Upper lobe of left lung (tissue), 6 donors: ENCODE data around the gene REM2. TPM values are rescaled to one million over a fixed set of nuclear protein-coding genes. Genes with fewer than 3 reads are reported as not detected.
A peak's percentile ranks its signal among the peaks of the same experiment; 100 is the strongest.

Source experiments
- ATAC-seq, 2 donors: fragments of 200-7000 bp; cut with Tn5 transposase; one replicate each; pipeline ENCODE4 v1.9.1; 2022; ENCODE audit warnings: mild to moderate bottlenecking in 2 of 2, moderate library complexity in 2 of 2; ENCODE audit not compliant: low FRiP score in 2 of 2
- DNase-seq, 2 donors: peaks; one replicate each; pipeline ENCODE4 v3.0.0-alpha.2; 2019 to 2020
- H3K27ac ChIP-seq, 4 donors: fragments of 200-600 bp; sonication (generic); one replicate each; pipeline ENCODE4 v1.5.1; 2016 to 2019
- H3K27me3 ChIP-seq, 4 donors: fragments of 200-600 bp; sonication (generic); one replicate each; pipeline ENCODE4 v1.5.1; 2017 to 2019
- H3K36me3 ChIP-seq, 4 donors: fragments of 200-600 bp; sonication (generic); one replicate each; pipeline ENCODE4 v1.5.1; 2016 to 2019
- H3K4me1 ChIP-seq, 4 donors: fragments of 200-600 bp; sonication (generic); one replicate each; pipeline ENCODE4 v1.5.1; 2018 to 2019
- H3K4me3 ChIP-seq, 4 donors: fragments of 200-600 bp; sonication (generic); one replicate each; pipeline ENCODE4 v1.5.1; 2017 to 2019; ENCODE audit warnings: mild to moderate bottlenecking in 2 of 4, moderate library complexity in 1 of 4
- H3K9me3 ChIP-seq, 4 donors: fragments of 200-600 bp; sonication (generic); one replicate each; pipeline ENCODE4 v1.5.1; 2018 to 2019
- EP300 ChIP-seq, 4 donors: sonication (generic); formaldehyde crosslinking; IDR thresholded peaks; one replicate each; pipeline ENCODE4 v1.5.1; 2017; ENCODE audit warnings: antibody characterized with exemption in 4 of 4, control low read depth in 2 of 4
- POLR2A ChIP-seq, 4 donors: fragments of 450-650 bp; IDR thresholded peaks; one replicate each; pipeline ENCODE4 v1.5.1; 2016 to 2017; ENCODE audit warnings: antibody characterized with exemption in 4 of 4, mild to moderate bottlenecking in 2 of 4
- POLR2AphosphoS5 ChIP-seq, 2 donors: sonication (generic); formaldehyde crosslinking; IDR thresholded peaks; one replicate each; pipeline ENCODE4 v1.5.1; 2017; ENCODE audit warnings: antibody characterized with exemption in 2 of 2
- WGBS, 2 donors: methylation state at CpG; one replicate each; pipeline ENCODE4 v1.1.5; 2017 to 2018; 5-methylcytosine and 5-hydroxymethylcytosine counted together
- total RNA-seq, 6 donors: library from RNA; depleted of rRNA in 4 of 6; stranded (reverse); fragments of >200 nt in 4 of 6; gene quantifications; one replicate each; pipeline versions ENCODE4 v1.1.0 to v1.2.1, GENCODE V29; 2016 to 2021
- TF ChIP-seq, protein P1 (sequence below), 6 experiments: fragments of 450-650 bp in 4 of 6; fragments of 200-600 bp in 2 of 6; sonication (generic) in 2 of 6; IDR thresholded peaks; one replicate each; pipeline ENCODE4 v1.5.1; 2016 to 2019; ENCODE audit warnings: antibody characterized with exemption in 6 of 6
- donor health status: DM: no; HTN: no; CAD: no; lungs with moderate emphysema.
- donor health status: DM: no; HTN: yes; CAD: no; lungs with severe emphysema.

The REM2 gene
- total RNA-seq, 6 donors from 2014 or later = 1.0 to 6.3 (median 1.2) TPM

DNA sequence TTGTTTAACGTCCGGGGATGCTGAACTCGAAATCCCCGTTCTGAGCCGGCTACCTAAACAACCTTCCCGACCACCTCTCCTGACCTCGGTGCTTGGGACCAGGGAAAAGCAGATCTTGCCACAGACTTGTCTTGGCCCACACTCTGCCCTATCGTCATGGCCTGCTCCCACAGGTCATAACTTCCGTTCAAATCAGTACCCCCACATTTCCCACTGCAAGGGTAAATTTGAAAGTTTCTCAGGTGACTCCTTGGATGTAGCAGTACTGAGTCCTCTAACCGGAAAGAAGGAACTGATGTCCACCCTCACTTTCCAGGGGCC is 36.5 kb downstream of the REM2 start:
- H3K4me3 ChIP-seq = peak overlapping the region in 3 of 4 donors; percentile 63 to 70 (median 69)
- peaks cover 29 to 42% (median 33%) of the 10 kb centered on the region in 4 donors for H3K4me1 ChIP-seq
- DNase-seq = no peak
- WGBS, 2 donors = 9 to 18% methylated on average over 4 to 10 of the region's 10 CpGs
- H3K27ac ChIP-seq = peak overlapping the region; percentile 86 to 98 (median 96)
- no peaks in the 10 kb centered on the region for H3K27me3 ChIP-seq
- TF ChIP-seq POLR2A (IDR thresholded peaks at IDR 0.05) = peak in 1 of 4 donors; percentile 9
- no peak for TF ChIP-seq POLR2AphosphoS5 (IDR thresholded peaks at IDR 0.05)
- H3K9me3 ChIP-seq = no peaks in the 10 kb centered on the region
- ATAC-seq = peak; percentile 5 to 54
- peaks cover 13 to 49% (median 31%) of the 10 kb centered on the region in 4 donors for H3K36me3 ChIP-seq

DNA sequence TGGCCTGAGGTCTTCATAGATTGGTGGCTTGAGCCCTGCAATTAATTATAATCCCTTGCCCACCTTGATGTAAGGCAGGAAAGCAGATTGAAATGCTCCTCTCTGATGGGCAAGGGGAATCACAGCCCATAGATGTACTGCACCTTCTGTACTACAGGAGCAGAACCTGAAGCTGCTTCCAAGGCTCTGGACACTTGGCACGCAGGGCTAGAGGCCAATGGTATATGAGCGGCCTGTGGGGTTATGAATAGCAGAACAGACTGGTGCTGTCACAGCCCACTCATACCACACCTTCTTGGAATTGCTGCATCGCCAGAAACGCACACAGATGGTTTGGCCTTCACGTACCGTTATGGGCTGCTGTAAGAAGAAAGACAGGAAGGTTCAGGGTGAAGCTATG is 37.7 kb downstream of the REM2 start:
- TF ChIP-seq EP300 (IDR thresholded peaks at IDR 0.05) (no peak), POLR2AphosphoS5 (IDR thresholded peaks at IDR 0.05) (no peak), POLR2A (IDR thresholded peaks at IDR 0.05) (no peak)
- TF ChIP-seq, protein P1, sequence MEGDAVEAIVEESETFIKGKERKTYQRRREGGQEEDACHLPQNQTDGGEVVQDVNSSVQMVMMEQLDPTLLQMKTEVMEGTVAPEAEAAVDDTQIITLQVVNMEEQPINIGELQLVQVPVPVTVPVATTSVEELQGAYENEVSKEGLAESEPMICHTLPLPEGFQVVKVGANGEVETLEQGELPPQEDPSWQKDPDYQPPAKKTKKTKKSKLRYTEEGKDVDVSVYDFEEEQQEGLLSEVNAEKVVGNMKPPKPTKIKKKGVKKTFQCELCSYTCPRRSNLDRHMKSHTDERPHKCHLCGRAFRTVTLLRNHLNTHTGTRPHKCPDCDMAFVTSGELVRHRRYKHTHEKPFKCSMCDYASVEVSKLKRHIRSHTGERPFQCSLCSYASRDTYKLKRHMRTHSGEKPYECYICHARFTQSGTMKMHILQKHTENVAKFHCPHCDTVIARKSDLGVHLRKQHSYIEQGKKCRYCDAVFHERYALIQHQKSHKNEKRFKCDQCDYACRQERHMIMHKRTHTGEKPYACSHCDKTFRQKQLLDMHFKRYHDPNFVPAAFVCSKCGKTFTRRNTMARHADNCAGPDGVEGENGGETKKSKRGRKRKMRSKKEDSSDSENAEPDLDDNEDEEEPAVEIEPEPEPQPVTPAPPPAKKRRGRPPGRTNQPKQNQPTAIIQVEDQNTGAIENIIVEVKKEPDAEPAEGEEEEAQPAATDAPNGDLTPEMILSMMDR (IDR thresholded peaks at IDR 0.05) = no peak
- Histone ChIP-seq H3K36me3 (peaks cover 13 to 57% (median 37%) of the 10 kb centered on the region in 4 donors), H3K9me3 (no peaks in the 10 kb centered on the region), H3K4me3 (no peak overlapping the region), H3K27ac (no peak overlapping the region), H3K4me1 (peaks cover 24 to 30% (median 27%) of the 10 kb centered on the region in 4 donors), H3K27me3 (no peaks in the 10 kb centered on the region)
- no peak for DNase-seq
- 92 to 93% methylated on average over 6 of the region's 6 CpGs for whole genome bisulfite sequencing, 2 donors
- ATAC-seq = no peak

DNA sequence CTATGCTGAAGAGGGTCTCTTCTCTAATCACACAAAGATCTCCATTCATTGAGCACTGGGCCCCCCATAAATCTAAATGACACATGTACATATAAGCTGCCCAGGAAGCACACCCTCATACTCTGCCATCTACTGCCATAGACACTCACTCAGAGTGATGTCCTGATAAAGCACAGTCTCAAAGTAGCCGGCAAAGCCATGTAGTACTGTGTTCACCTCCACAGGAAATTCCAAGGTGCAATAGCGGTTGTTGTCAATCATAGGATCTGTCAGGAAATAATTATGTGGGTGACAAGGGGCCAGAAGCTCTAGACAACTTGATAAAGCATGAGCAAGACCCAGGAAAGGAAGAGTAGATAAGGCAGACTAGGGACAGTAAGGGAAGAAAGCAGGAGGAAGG is 39.3 kb downstream of the REM2 start:
- ATAC-seq (no peak), DNase-seq (no peak)
- Histone ChIP-seq H3K4me3 (no peak overlapping the region), H3K27me3 (no peaks in the 10 kb centered on the region), H3K9me3 (no peaks in the 10 kb centered on the region), H3K4me1 (peaks cover 8 to 16% (median 13%) of the 10 kb centered on the region in 4 donors), H3K27ac (no peak overlapping the region), H3K36me3 (peaks cover 13 to 64% (median 42%) of the 10 kb centered on the region in 4 donors)
- TF ChIP-seq EP300 (IDR thresholded peaks at IDR 0.05) (no peak), POLR2AphosphoS5 (IDR thresholded peaks at IDR 0.05) (no peak), POLR2A (IDR thresholded peaks at IDR 0.05) (no peak)
- TF ChIP-seq, protein P1 (IDR thresholded peaks at IDR 0.05) = no peak
- WGBS, 2 donors = 88 to 97% methylated on average over 2 of the region's 2 CpGs

DNA sequence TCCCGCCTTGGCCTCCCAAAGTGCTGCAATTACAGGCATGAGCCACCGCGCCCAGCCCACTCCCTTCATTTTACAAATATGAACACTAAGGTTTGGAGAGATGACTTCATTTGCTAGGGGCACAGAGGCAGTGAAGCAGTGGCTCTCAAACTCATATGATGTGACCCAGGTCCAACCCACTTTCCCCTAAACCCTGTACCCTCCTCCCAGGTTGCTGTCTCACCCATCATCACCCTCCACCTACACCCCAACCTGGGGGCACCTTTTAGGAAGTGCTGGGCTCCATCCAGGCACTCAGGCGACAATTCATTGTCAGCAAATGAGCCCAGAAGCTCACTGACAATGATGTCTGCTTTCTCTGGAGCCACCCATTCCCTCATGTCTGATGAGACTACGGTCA is 40.7 kb downstream of the REM2 start:
- 95 to 98% methylated on average over 5 of the region's 5 CpGs for WGBS, 2 donors
- no peak for DNase-seq
- Histone ChIP-seq H3K4me1 (peaks cover 12 to 22% (median 16%) of the 10 kb centered on the region in 4 donors), H3K9me3 (no peaks in the 10 kb centered on the region), H3K4me3 (no peak overlapping the region), H3K36me3 (peaks cover 13 to 64% (median 42%) of the 10 kb centered on the region in 4 donors), H3K27me3 (no peaks in the 10 kb centered on the region), H3K27ac (no peak overlapping the region)
- no peak for ATAC-seq
- TF ChIP-seq, protein P1 (IDR thresholded peaks at IDR 0.05) = no peak
- TF ChIP-seq EP300 (IDR thresholded peaks at IDR 0.05) = no peak
- TF ChIP-seq POLR2A (IDR thresholded peaks at IDR 0.05) = no peak
- TF ChIP-seq POLR2AphosphoS5 (IDR thresholded peaks at IDR 0.05) = no peak

DNA sequence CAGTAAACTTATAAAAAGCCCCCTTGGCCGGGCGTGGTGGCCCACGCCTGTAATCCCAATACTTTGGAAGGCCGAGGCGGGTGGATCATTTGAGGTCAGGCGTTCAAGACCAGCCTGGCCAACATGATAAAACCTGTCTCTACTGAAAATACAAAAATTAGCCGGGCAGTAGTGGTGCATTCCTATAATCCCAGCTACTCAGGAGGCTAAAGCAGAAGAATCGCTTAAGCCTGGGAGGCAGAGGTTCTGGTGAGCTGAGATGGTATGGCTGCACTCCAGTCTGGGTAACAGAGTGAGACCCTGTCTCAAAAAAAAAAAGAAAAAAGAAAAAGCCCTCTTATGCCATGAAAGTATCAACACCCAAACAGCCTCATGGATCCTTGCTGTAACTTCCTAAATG is 42.5 kb downstream of the REM2 start:
- DNase-seq = no peak
- no peaks in the 10 kb centered on the region for H3K9me3 ChIP-seq
- H3K27ac ChIP-seq = no peak overlapping the region
- H3K27me3 ChIP-seq = no peaks in the 10 kb centered on the region
- peaks cover 10 to 27% (median 18%) of the 10 kb centered on the region in 4 donors for H3K4me1 ChIP-seq
- H3K4me3 ChIP-seq = no peak overlapping the region
- peaks cover 13 to 59% (median 41%) of the 10 kb centered on the region in 4 donors for H3K36me3 ChIP-seq
- TF ChIP-seq, protein P1 (IDR thresholded peaks at IDR 0.05) = no peak
- no peak for TF ChIP-seq EP300 (IDR thresholded peaks at IDR 0.05)
- TF ChIP-seq POLR2A (IDR thresholded peaks at IDR 0.05) = no peak
- TF ChIP-seq POLR2AphosphoS5 (IDR thresholded peaks at IDR 0.05) = no peak
- 93 to 95% methylated on average over 6 to 8 of the region's 8 CpGs for WGBS, 2 donors
- no peak for ATAC-seq
